ENCODE results near the gene PAX8.

PAX8 gene

GRCh38 chr2:113181258-113182051 is 97.3 kb downstream of the PAX8 start:
- DNase-seq = no peak

- no peak for DNase-seq
Observed at GRCh38 chr2:113180131-113180946, 98.4 kb downstream of the PAX8 start.

- no peak for DNase-seq
Observed at GRCh38 chr2:113179446-113180045, 99.2 kb downstream of the PAX8 start.

- DNase-seq = no peak
Observed at GRCh38 chr2:113178891-113179290, 99.8 kb downstream of the PAX8 start.

GRCh38 chr2:113178069-113178746 is 100.5 kb downstream of the PAX8 start:
- no peak for DNase-seq

GRCh38 chr2:113176696-113177355 is 101.9 kb downstream of the PAX8 start:
- DNase-seq = no peak

- DNase-seq = no peak
Observed at GRCh38 chr2:113175736-113176695, 102.7 kb downstream of the PAX8 start.

GRCh38 chr2:113175042-113175628 is 103.6 kb downstream of the PAX8 start:
- peak in 1 of 2 donors; percentile 46 for DNase-seq

GRCh38 chr2:113174376-113174750 is 104.4 kb downstream of the PAX8 start:
- DNase-seq = no peak

- DNase-seq = peak; percentile 60 to 87
Observed at GRCh38 chr2:113173542-113174375, 105.0 kb downstream of the PAX8 start, which contains the start of gene PSD4. TSS of gene PSD4 (plus strand) at chr2:113173971. CDS start at chr2:113182457, 8,486 bp downstream.

- no peak for DNase-seq
Observed at GRCh38 chr2:113172721-113173541, 105.8 kb downstream of the PAX8 start.

GRCh38 chr2:113171334-113172075 is 107.2 kb downstream of the PAX8 start:
- no peak for DNase-seq

GRCh38 chr2:113169586-113169985 is 109.1 kb downstream of the PAX8 start:
- DNase-seq = no peak

GRCh38 chr2:113169002-113169530 is 109.7 kb downstream of the PAX8 start:
- DNase-seq = no peak

- no peak for DNase-seq
Observed at GRCh38 chr2:113167962-113168340, 110.8 kb downstream of the PAX8 start.

GRCh38 chr2:113167115-113167932 is 111.4 kb downstream of the PAX8 start:
- no peak for DNase-seq

- DNase-seq = no peak
Observed at GRCh38 chr2:113166187-113166645, 112.5 kb downstream of the PAX8 start.

Measured in bone marrow (tissue), 2 donors.